Activated CD8-positive, alpha-beta memory T cell treated with anti-CD3 and anti-CD28 coated beads, Interleukin-2, amount 50 U/mL, for 48 hours (primary cell): ENCODE results near the gene CABP4.

Source experiments
- DNase-seq: peaks from one replicate; pipeline ENCODE4 v3.0.0-alpha.2; 2020

CABP4 gene

DNA sequence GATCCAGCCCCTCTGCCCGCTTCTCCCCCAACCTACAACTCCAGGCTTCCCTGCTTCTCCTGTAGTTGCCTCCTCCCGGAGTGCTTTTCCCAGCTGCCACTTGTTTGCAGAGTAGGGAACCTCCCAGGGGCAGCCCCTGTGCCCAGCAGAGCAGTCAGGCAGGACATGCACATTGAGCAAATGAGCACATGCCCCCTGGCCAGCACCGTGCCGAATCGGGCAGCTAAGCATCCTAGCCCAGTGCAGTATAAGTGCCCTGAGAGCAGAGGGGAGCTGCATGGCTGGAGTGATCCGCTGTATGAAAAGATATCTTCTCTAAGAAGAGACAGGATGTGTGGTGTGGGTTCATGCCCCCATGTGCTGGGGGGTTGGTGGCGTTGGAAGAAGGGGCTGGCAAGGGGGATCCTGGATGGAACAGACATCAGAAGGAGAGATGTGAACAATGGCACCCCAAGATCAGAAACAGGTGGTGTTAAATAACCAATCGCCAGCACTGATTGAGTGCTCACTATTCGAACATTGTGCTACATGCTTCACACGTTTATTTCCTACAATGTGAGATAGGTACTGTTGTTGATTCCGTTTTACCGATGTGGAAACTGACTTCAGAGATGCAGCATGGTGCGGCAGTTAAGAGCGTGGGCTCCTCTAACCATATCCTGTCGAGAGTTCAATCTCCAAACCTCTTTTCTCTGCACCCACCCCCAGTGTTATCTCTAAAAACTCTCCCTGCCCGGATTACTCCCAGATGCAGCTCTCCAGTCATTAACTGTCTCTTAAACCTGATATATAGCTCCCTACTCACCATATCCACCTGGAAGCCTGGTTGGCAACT lies 28.9 kb downstream of the CABP4 start:
- peak; percentile 78 for DNase-seq

- peak; percentile 86 for DNase-seq
These were observed 29.7 kb downstream of the CABP4 start for GRCh38 chr11:67484847-67485311.

GRCh38 chr11:67485873-67486361 lies 30.8 kb downstream of the CABP4 start:
- DNase-seq, result peak; percentile 84

DNA sequence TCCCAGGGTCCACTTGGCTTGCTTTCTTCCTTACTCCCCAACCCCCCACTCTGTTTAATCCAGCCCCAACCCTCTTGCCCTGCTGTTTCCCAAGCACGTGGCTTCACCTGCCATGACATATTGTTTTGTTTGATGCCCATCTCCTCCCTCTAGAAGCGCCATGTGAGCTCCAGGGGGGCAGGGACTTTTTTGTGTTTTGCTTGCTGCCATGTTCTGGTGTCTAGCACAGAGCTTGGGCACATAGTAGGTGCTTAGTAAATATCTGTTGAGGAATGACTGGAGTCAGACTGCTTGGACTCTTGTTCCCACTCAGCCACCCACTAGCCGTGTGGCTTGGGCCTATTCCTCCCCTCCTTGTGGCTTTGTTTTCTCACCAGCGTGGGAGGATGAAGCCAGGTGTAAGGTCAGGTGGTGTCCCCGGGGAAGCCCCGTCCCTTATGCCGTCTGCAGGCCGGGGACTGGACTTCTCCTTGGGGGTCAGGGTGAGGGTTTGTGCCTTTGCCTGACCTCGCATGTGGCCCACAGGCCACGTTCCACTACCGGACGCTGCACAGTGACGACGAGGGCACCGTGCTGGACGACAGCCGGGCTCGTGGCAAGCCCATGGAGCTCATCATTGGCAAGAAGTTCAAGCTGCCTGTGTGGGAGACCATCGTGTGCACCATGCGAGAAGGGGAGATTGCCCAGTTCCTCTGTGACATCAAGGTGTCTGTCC lies 31.5 kb downstream of the CABP4 start:
- peak; percentile 76 for DNase-seq

GRCh38 chr11:67489203-67489884 lies 34.2 kb downstream of the CABP4 start:
- no peak for DNase-seq

DNA sequence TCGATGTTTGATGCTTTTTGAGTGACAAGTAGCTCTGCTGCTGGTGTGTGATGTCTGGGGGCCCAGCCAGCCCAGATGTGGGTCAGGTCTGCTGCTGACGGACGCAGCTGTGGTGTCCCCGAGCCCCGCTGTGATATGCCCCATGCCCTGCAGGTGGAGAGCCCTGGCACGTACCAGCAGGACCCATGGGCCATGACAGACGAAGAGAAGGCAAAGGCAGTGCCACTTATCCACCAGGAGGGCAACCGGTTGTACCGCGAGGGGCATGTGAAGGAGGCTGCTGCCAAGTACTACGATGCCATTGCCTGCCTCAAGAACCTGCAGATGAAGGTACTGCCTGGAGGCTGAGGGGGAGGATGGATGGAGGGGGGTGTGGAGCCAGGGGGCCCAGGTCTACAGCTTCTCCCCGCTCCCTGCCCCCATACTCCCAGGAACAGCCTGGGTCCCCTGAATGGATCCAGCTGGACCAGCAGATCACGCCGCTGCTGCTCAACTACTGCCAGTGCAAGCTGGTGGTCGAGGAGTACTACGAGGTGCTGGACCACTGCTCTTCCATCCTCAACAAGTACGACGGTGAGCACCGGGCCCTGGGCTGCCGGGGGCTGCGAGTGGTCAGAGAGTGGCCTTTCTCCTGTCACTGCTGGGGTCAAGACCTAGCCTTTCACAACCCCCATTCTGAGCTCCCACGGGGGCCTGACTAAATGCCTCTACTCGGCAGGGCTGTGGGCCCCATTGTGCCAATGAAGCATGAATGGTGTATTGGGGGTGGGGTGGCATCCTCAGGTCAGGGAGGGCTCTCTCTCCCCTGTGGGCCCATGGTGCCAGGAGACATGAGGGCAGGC lies 35.0 kb downstream of the CABP4 start:
- no peak for DNase-seq

- no peak for DNase-seq
These were observed 35.5 kb downstream of the CABP4 start for GRCh38 chr11:67490727-67491065.

DNA sequence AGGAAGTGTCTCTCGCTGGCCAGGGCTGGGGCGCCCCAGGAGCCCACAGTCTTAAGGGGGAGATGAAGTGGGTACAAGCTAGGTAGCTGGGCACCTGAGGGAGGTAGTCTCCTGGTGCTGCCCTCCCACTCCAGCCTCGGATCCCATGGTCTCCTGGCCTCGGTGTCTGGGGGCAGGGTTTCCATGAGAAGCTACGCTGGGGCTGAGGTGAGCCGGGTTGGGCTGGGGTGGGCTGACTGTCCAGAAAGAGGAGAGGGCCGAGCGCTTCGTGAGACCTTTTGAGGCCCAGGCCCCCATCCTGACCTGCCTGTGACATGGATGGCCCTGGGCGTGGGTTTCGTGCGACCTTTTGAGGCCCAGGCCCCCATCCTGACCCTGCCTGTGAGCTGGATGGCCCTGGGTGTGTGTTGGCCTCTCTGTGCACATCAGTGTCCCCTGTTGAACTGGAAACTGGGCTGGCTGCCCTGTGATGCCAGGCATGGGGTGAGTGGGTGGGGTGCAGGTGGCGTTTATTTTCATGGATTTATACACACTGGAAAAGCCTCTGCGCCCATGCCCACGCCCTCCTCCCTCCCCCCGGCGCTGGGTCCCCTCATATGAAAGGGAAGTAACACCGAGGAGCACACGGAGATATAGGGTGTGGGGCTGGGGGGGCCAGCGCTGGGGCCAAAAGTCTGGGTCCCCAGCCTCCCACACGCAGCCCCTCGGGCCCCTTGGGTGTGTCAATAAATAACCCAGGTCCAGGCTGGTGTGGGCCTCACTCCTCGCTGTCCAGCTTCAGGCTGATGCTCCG lies 36.3 kb downstream of the CABP4 start:
- DNase-seq, result no peak

DNA sequence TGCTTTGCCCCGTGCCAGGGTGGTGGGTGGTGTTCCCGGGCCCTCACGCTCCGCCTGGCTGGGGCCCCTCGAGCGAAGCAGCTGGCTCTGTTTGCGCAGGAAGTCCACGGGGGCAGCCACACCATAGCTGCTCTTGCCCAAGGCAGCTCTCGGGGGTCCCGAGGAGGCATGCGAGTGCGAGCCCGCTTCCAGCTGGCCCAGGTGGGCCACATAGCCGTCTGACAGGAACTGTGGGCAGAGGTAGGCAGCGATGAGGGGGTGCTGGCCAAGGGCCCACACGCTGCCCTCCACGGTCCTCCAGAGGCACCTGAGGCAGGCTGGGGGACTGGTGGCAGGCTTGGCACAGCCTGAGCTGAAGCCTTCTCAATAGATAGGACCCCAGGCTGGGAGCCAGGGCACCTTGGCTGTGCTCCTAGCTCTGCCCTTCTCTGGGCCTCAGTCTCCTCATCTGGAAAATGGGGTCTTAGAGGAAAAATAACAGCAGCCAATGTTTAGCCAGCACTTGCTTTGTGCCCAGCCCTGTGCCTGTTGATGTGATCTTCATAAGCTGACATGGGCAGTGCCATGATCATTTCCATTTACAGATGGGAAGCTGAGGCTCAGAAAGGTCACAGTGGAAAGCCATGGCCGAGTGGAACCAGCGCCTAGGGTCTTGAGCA lies 37.0 kb downstream of the CABP4 start:
- no peak for DNase-seq

DNA sequence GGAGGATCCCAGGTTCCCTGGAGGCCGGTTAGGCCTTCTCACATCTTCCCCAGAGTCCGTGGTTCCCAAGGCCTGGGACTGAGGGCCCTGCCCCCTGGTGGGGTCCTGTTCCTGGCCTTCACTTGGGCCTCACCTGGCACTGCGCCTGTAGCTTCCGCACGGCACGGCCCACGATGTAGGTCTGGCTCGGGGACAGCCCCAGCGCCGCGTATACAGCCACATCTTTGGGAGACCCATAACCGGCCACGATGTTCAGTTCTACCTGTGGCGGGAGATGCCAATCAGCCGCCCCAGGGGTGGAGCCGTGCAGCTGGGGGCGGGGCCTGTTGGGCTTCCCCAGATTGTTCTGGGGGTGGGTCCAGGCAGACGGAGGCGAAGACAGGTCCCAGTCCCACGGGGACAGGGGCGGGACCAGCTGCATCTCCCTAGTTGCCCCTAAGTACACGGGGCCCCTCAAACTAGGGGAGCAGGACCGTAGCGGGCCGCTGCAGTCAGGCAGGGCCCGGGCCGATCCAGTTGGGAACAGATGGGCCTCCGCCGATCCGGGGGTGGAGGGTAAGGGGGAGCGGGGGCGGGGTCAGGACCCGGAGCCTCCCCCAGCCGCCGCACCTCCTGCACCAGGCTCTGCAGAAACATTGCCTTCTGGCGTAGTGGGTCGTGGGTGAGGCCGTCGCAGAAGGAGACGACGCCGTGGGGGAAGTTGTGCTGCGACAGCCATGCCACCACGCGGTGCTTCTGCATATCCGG lies 37.8 kb downstream of the CABP4 start:
- DNase-seq, result peak; percentile 65

GRCh38 chr11:67493548-67494370 lies 38.6 kb downstream of the CABP4 start:
- DNase-seq, result no peak

GRCh38 chr11:67494371-67495233 lies 39.4 kb downstream of the CABP4 start:
- DNase-seq, result no peak

DNA sequence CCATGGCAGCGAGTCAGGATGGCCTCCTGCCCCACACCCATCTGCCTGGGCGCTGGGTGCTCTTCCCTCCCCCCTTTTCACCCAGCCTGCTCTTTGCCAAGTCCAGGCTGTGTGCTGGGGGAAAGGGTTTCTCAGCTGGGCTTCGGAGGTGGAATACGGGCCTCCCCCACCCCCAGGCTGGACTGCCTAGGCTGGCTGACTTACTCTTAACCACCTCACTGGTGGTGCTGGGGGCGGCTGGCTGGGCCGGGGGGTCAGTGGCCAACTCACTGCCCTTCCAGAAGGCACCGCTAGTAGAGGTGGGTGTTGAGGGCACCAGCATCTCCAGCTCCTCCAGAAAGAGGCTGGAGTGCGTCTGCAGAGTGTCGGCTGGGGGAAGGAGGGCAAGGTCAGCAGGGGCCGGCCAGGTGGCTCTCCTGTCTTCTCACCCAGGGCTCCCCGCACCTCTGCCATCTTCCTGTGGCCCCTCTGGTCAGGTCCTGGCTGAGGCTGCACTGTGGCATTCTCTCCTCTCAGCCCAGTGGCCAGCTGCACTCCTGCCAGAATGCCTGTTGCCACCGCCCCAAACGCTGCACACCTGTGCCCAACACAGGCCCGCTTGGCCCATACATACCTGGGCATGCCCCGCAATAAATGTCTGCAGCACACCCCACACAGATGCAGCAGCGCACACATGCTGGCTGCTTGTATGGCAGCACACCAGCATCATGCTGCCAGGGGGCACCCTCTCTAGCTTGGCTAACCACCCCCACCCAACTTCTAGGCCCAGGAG lies 40.3 kb downstream of the CABP4 start:
- no peak for DNase-seq

GRCh38 chr11:67496113-67496512 lies 41.0 kb downstream of the CABP4 start:
- no peak for DNase-seq

GRCh38 chr11:67497656-67498291 lies 42.6 kb downstream of the CABP4 start:
- DNase-seq, result no peak

GRCh38 chr11:67498544-67498972 lies 43.4 kb downstream of the CABP4 start:
- DNase-seq, result no peak
